ENCODE measurements around the gene ABTB2. TPM values are rescaled to one million over a fixed set of nuclear protein-coding genes. Genes with fewer than 3 reads are reported as not detected.

Gene ABTB2
- total and polyA plus RNA-seq, 9 of the 15 experiments (the other 6 are each of a cell fraction or from before 2014, with no cell fraction given) = 0.03 to 0.18 (median 0.12) TPM; not detected in 2

DNA sequence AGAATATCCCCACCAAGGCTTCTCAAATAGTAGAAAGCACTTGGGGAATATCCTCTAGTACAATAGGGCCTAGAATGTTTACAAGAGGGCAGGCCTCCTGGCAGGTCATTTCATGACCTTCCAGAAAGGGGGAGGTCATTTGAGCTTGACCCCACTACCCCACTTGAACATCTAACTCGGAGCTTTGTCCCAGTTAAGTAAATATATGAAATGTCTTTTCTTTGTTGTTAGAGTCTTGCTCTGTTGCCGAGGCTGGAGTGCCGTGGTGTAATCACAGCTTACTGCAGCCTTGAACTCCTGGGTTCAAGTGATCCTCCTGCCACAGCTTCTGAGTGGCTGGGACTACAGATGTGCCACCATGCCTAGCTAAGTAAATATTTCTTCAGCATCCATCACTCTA is 108.4 kb downstream of the ABTB2 start:
- H3K9ac ChIP-seq (ENCODE audit: insufficient read depth in 1 of 2, low read depth in 2 of 2, low read length in 2 of 2) = no peak overlapping the region
- FAIRE-seq = no peak
- H2AFZ ChIP-seq (ENCODE audit: low read depth, low read length) = no peak overlapping the region
- no peaks in the 10 kb centered on the region for H3K36me3 ChIP-seq (ENCODE audit: control insufficient read depth, insufficient read depth, low read length)
- in situ Hi-C loops (cut with MboI) (no loop called here), intact Hi-C loops (cut with micrococcal nuclease) (no loop called here)
- no peaks in the 10 kb centered on the region for H3K79me2 ChIP-seq (ENCODE audit: control insufficient read depth, insufficient read depth, low read length)
- 19% methylated on average over 3 of the region's 3 CpGs for WGBS (ENCODE audit: insufficient coverage, low coverage, missing lambda C conversion rate)
- H3K27ac ChIP-seq (ENCODE audit: extremely low read depth, low read depth, low read length) = no peak overlapping the region
- no TSS peak for BruUV-seq (replicated peaks)
- H3K9me3 ChIP-seq (replicated peaks; ENCODE audit: control insufficient read depth, insufficient read depth, low read depth, low read length) = no peaks in the 10 kb centered on the region
- no peak for ATAC-seq
- ChIA-PET CTCF (ENCODE audit: low intra/inter-chr PET ratio) (no interaction called here), POLR2A (interaction anchor here (0.7 to 1.2 kb wide), 3 partner anchors 13 to 189 kb away, joined by 3 read pairs; partner anchors contain the start of gene CAT)
- peaks cover 3 to 24% of the 10 kb centered on the region in 2 experiments; a peak in 4 of 5 replicates for H3K27me3 ChIP-seq (ENCODE audit: control insufficient read depth in 2 of 2, insufficient read depth in 2 of 2, low read length in 2 of 2)
- H3K4me1 ChIP-seq (replicated peaks in 1 of 2; ENCODE audit: control insufficient read depth in 2 of 2, insufficient read depth in 2 of 2, low read length in 2 of 2) = peaks cover 0 to 6% of the 10 kb centered on the region in 2 experiments; a peak in 2 of 5 replicates
- H3K4me3 ChIP-seq = no peak overlapping the region
- DNase-seq (ENCODE audit: extremely low read depth in 1 of 4, low spot score in 3 of 4) = no peak
- H3K4me2 ChIP-seq (ENCODE audit: insufficient read depth, low read length) = no peak overlapping the region
- H3K9me1 ChIP-seq (ENCODE audit: control insufficient read depth, insufficient read depth, low read length) = no peaks in the 10 kb centered on the region
- no peaks in the 10 kb centered on the region for H4K20me1 ChIP-seq (replicated peaks; ENCODE audit: control insufficient read depth, insufficient read depth, low read length)
- TF ChIP-seq ETV6 (IDR thresholded peaks at IDR 0.05; ENCODE audit: borderline replicate concordance in 1 of 2, low read depth in 2 of 2, low read length in 1 of 2) (no peak), ETV6 (CRISPR knock-in tag; IDR thresholded peaks at IDR 0.05; ENCODE audit: borderline replicate concordance) (no peak), HDAC1 (IDR thresholded peaks at IDR 0.05) (no peak), TAF9B (IDR thresholded peaks at IDR 0.05; ENCODE audit: partially characterized antibody) (no peak), FIP1L1 (IDR thresholded peaks at IDR 0.05; ENCODE audit: low read depth, low read length, poor library complexity, severe bottlenecking) (no peak), ZNF77 (CRISPR knock-in tag; IDR thresholded peaks at IDR 0.05) (no peak), CREB3L1 (IDR thresholded peaks at IDR 0.05; ENCODE audit: borderline replicate concordance, low read depth) (no peak), GABPB1 (CRISPR knock-in tag; IDR thresholded peaks at IDR 0.05) (no peak), RBFOX2 (IDR thresholded peaks at IDR 0.05; ENCODE audit: low read depth, low read length) (no peak), PHF20 (IDR thresholded peaks at IDR 0.05; ENCODE audit: partially characterized antibody) (no peak), MYC (IDR thresholded peaks at IDR 0.05; ENCODE audit: low read depth, low read length) (no peak), MYC (CRISPR knock-in tag; IDR thresholded peaks at IDR 0.05; ENCODE audit: borderline replicate concordance, low read depth) (no peak), TFE3 (CRISPR knock-in tag; IDR thresholded peaks at IDR 0.05) (no peak), POLR3G (IDR thresholded peaks at IDR 0.05; ENCODE audit: extremely low read depth, insufficient read length, insufficient replicate concordance) (no peak), CREBBP (IDR thresholded peaks at IDR 0.05; ENCODE audit: low read depth, low read length) (no peak), SIN3B (IDR thresholded peaks at IDR 0.05; ENCODE audit: low read depth) (no peak)
- TF ChIP-seq, protein P1, sequence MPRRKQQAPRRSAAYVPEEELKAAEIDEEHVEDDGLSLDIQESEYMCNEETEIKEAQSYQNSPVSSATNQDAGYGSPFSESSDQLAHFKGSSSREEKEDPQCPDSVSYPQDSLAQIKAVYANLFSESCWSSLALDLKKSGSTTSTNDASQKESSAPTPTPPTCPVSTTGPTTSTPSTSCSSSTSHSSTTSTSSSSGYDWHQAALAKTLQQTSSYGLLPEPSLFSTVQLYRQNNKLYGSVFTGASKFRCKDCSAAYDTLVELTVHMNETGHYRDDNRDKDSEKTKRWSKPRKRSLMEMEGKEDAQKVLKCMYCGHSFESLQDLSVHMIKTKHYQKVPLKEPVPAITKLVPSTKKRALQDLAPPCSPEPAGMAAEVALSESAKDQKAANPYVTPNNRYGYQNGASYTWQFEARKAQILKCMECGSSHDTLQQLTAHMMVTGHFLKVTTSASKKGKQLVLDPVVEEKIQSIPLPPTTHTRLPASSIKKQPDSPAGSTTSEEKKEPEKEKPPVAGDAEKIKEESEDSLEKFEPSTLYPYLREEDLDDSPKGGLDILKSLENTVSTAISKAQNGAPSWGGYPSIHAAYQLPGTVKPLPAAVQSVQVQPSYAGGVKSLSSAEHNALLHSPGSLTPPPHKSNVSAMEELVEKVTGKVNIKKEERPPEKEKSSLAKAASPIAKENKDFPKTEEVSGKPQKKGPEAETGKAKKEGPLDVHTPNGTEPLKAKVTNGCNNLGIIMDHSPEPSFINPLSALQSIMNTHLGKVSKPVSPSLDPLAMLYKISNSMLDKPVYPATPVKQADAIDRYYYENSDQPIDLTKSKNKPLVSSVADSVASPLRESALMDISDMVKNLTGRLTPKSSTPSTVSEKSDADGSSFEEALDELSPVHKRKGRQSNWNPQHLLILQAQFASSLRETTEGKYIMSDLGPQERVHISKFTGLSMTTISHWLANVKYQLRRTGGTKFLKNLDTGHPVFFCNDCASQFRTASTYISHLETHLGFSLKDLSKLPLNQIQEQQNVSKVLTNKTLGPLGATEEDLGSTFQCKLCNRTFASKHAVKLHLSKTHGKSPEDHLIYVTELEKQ (CRISPR knock-in tag; IDR thresholded peaks at IDR 0.05) = no peak

Measured in K562 (cell line).